Inferior parietal cortex (tissue), 1 donor: ENCODE data around the gene NAA80.
A peak's percentile ranks its signal among the peaks of the same experiment; 100 is the strongest.
"Not testable (repeated sequence)": the region's sequence is repeated elsewhere in the genome, so short reads cannot be mapped to it uniquely, and the experiment has no call there.

Experiments
- DNase-seq: peaks from one replicate; pipeline ENCODE4 v3.0.0-alpha.2; 2016; ENCODE audit errors: extremely low spot score

NAA80 gene

DNA sequence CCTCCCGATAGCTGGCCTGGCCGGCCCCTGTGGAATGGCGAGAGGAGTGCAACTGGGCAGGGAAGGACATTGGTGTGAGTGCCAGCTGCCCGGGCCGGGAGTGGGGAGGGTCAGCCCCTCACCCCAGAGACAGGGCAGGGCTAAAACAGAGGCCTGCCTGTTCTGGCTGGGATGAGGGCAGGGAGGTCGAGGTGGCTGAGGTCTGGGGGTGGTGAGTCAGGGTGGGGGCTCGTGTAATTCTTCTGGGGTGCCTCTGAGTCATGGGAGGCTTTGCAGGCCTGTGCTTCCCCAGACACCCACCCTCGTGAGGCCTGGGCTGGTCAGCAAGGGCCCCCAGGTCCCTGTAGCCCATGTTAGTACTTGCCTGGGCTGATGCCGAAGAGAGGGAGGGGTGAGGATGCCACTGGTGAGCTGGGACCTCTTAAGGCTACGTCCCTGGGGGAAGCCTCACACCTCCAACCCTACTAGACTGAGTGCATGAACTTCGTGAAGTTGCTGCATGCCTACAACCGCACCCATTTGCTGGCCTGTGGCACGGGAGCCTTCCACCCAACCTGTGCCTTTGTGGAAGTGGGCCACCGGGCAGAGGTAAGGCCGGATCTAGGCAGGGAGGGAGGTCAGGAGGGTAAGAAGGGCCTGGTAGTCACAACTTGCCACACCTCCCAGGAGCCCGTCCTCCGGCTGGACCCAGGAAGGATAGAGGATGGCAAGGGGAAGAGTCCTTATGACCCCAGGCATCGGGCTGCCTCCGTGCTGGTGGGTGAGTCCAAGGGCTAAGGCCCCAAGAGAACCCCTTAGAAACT, 28.6 kb downstream of the NAA80 start:
- DNase-seq: no peak

DNA sequence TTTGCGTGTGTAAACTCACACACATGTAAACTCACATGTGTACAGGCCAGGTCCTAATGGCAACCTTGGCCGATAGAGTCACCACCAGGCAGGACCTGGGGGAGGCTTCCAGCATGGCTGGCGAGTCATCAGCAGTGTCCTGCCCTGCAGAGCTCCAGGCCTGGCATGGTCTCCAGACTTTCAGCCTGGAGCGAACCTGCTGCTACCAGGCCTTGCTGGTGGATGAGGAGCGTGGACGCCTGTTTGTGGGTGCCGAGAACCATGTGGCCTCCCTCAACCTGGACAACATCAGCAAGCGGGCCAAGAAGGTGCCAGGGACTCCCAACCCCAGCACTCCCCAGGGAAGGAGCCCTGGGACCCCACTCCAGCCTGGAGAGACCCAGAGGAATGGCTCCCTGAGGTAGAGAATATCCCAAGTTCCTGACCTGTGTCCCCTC, 29.2 kb downstream of the NAA80 start:
- DNase-seq: no peak

DNA sequence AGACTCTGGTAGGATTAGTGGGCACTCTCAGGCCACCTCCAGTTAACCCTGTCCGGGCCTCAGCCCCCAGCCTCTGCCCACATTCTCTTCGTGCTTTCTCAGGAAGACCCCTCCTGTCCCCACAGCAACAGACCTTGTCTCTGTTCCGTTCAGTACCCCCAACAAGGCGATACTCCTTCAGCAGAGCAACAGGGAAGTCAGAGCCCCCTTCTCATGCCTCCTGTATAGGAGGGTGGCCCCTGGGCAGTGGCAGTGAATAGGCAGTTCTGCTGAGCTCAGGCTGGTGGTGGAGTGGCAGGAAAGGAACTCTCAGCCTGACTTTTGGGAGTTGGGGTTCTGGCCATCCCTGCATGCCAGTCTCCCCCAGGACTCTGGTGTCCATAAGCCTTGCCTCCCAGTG, 29.7 kb downstream of the NAA80 start:
- DNase-seq: no peak

DNA sequence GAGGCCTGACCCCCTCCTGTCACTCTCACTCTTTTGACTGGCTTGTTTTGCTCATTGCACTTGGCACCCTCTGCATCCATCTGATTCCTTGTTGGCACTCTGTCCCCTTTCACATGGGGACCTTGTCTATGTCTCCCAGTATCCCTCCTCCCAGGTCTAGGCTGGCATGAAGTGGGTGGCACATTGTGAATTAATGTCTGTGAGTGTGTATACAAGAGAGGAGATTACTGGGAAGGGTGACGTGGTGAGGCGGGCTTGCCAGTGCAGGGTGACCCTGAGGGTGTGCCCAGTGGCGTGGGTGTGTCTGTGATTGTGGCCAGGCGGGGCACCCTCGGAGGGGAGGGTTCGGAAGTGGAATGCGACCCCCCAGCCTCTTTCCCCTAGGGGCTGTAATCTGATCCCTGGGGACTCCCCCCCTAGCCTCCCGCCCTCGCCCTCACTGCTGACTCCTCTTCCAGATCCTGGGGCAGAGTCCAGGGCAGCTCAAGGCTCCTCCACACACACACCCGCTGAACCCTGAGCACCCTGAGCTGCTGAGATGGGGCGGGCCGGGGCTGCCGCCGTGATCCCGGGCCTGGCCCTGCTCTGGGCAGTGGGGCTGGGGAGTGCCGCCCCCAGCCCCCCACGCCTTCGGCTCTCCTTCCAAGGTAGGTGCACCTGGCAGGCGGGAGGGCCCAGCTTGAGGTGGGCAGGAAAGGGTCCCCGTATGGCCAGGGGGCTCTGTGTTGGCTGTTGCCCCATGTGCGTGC, 30.3 kb downstream of the NAA80 start, which contains the start of gene SEMA3B:
TSS of gene SEMA3B (plus strand) at position 445 of the 749 bp plus-strand sequence. CDS start at position 539, 94 bp downstream.
- DNase-seq: no peak

DNA sequence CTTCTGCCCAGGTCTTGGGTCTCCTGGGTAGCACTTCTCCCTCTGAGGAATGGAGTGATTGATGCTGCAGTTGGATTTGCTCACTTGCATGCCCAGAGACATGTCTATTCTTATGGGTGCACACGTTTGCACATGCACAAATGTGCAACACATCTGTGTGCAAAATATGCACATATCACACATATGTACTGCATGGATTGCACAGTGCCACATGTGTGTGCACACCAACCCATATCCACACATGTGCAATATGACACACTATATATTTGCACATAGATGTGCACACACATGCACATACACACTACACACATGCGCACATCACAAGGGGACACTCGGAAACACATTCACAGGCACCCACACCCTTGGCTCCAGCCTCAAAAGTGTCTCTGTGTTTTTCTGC, 30.9 kb downstream of the NAA80 start:
- no peak for DNase-seq

DNA sequence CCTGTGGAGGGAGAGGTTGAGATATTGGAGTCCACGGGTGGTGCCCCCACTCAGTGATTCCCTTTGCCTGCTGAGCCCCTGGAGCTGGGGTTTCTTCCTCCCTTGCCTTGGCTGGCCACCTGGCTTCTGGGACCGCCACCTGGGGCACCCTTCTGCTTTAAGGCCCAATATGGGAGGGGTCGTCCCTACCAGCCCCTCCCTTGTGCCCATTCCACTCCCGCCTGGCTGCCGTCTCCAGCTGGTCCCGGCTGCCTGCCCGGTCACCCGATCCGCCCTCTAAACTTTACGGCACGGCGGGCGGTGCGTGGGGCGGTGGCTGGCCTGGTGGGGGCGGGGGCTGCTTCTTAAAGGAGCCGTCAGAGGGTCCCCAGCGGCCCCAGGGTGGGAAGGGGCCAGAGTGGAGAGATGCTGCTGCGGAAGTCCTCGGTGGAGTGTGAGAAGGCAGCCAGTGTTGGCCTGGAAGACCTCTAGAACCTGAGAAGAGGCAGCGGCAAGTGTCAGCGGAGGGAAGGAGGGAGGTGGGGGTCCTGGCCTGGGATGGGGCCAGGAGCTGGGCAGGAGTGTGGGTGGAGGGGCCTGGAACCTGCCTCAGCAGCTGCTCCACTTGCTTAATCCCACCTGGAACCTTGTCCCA, 31.8 kb downstream of the NAA80 start:
- DNase-seq: no peak

DNA sequence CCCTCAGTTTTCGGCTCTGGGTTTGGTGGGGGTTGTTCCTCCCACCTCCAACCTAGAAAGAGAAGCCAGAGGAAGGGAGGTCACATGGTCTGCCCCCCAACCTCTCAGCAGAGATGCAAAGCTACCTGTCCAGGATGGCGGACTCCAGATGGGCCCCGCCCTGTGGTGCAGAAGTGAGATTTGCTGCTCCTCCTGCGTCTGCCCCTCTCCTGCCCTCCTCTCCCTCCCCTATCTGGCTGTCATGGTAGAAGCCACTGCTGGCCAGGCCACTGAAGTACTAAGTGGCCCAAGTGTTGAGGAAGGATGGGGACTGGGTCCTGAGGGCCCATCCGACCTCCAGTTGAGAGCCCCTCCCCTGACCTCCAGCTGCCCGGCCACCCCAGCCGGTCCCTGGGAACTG, 32.4 kb downstream of the NAA80 start:
- no peak for DNase-seq

DNA sequence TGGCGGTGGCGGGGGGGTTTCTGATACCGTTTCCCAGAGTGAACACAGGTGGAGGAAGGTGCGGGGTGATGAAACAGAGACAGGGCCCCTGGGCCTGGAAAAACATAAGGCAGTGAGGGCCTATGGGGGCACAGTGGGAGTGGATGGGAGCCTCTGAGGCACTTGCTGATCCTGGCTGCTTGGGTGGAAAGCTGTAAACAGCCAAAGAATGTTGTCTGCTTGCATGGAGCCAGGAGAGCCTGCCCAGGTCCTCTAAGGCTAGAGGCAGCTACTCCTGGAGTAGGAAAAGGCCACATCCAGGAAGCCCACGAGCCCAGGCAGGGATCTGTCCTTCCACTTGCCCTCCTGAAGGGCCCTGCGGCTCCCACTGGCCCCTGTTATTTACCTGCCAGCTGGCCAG, 33.2 kb downstream of the NAA80 start:
- DNase-seq: no peak

DNA sequence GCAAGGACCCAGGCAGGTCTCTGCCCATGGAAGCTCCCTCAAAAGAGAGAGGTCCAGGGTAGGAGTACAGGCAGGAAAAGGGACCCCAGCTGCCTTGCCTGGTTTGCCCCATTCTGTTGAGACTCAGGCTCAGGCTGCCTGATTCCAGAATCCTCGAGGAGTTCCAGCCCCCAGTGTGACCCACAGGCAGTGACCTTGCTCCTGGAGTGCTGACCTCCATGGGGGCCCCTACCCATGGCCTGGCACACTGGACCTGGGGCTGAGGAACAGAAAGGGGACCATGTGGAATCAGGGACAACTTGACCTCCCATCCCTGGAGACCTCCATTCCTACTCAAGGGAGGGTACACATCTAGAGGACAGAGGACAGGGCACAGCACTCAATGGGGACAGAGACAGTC, 33.6 kb downstream of the NAA80 start:
- no peak for DNase-seq

DNA sequence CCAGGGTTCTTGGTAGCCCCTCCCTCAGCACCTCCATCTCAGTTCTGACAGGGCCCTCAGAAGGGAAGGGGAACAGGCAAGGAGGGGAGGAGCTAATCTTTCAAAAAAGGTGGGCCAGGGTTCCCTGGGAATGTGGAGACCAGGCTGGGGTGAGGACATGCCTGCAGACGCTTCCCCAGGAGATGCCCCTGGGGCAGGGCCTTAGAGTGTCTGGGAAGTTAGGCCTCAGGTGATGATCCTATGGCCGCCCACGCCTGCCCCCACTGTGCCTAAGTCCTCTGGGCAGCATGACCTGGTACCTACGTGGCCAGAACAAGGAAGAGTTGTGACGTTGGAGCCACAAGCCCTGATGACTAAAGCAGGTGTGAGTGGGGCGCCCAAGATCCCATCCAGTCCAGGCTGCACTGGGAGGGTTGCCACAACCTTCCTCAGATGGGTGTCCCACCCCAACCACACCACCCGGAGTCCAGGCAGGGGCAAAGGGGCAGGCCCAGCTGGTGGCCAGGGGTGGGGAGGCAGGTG, 34.2 kb downstream of the NAA80 start:
- DNase-seq: no peak

DNA sequence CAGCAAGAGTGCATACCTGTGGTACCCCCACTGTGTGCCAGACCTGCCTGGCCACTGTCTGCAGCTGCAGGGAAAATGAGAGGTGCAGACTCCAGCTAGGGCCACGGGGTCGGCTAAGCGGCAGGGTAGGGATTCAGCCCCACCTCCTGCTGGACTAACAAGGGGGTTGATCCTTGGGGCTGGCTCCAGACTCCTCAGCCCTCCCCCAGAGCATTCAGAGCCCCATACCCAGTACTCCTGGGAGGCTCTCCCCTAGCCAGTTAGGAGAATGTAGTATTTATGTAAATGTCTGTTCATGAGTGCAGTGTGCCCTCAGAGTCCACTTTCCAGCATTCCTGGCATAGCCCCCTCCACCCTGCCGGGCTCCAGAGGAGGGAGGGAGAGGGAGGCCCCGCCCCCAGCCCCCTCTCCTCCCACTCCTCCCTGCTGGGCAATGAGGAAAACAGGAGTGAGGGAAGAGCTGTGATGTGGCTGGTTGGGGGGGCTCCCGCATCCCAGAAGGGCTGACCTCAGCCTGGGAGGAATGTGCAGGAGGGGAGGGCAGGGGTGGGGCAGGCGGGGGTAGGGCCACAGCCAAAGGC, 34.7 kb downstream of the NAA80 start:
- DNase-seq: peak; percentile 55

DNA sequence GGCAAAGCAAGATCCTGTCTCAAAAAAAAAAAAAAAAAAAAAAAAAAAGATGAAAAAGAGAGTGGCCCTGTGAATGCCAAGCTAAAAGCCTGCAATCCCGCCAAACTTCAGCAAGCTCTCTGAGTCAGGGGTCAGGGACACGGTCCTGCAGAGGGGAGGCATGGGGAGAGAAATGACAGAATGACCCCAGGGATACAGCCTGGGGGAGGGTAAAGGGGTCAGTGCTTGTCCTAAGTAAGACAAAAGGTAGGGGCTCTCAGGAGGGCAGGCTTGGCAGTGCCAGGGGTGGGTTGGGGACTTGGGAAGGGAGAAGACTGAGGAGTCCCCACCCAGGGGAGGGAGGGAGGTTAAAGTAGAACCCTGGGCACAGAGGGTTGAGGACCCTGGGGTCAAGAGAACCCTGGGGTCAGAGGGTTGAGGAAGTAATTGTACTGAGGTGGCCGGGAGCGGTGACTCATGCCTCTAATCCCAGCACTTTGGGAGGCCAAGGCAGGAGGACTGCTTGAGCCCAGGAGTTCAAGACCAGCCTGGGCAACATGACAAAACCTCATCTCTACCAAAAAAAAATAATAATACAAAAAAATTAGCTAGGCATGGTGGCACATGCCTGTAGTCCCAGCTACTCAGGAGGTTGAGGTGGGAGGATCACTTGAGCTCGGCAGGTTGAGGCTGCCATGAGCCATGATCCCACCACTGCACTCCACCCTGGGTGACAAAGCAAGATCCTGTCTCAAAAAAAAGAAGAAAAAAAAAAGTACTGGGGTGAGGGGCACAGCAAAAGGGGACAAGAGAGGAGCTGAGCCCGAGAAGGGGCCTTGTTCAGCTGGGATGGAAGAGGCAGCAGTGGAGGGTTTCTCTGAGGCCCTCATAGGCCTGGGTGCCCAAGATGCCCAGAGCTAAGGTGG, 35.5 kb downstream of the NAA80 start:
- DNase-seq: no peak

DNA sequence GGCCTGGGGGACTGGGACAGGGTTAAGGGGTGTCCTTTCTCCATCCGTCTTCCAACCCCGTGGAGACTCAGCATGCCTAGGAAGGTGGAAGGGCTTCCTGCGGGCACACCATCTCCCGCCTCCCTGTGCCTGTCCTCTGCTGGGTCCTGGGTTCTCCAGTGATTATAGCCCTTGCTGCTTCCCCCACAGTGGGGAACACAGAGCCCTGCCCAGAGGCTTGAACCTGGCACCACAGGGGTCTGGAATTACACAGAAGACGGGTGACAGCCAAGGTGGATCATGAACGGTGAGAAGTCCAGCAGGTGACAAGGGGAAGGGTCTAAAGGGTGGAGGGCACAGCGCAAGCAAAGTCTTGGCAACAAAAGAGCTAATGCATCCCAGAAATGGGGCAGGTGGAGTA, 36.4 kb downstream of the NAA80 start:
- no peak for DNase-seq

DNA sequence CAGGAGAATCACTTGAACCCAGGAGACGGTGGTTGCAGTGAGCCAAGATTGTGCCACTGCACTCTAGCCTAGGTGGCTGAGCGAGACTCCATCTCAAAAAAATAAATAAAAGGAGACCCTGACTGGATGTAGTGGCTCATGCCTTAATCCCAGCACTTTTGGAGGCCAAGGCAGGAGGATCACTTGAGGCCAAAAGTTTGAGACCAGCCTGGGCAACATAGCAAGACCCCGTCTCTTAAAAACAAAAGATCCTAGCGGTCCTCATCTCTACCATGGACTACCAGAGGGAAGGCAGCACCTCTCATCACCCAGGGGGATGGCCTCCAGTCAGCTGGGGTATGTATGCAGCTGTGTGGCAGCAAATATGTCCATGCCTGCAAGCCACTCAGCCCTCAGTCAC, 37.0 kb downstream of the NAA80 start:
- not testable (repeated sequence) for DNase-seq

DNA sequence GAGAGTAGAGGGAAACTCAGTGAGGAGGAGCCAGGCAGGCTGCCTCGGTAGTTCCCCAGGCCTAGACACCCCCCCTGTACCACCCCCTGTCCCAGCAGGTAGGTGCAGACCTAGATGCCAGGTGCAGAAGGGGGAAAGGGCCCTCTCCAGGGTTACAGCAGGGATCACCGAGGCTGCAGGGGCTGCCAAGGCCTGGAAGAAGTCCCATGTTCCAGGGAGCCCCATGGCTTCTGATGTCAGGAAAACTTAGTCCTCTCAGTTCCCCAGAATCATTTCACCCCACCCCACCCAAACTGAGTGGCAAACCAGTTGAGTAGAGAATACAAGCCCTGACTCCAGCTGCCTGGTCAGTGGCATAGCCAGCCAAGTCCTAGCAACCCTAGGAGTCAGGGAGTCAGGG, 37.7 kb downstream of the NAA80 start:
- DNase-seq: no peak

DNA sequence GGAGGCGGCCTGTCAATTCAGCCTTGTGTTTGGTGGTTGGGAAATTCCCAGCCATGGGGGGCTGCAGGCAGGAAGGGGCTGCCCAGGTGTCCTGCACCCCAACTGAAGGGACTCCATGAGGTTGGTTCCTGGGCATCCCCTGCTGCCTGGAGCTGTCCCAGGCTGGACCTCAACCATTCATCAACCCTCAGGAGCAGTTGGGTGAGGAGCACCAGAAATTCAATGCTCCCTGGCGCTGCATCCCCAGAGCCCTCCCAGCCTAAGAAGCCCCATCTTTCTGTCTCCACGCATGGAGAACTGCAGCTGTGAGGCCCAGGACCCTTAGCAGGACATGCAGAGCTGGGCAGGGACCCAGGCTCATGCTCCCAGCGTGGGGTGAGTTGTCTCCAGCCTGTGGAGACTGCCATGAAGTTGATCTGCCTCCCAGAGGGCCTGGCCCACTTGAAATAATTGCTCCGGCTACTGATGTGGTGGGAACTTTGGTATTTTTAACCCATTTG, 38.2 kb downstream of the NAA80 start:
- no peak for DNase-seq

DNA sequence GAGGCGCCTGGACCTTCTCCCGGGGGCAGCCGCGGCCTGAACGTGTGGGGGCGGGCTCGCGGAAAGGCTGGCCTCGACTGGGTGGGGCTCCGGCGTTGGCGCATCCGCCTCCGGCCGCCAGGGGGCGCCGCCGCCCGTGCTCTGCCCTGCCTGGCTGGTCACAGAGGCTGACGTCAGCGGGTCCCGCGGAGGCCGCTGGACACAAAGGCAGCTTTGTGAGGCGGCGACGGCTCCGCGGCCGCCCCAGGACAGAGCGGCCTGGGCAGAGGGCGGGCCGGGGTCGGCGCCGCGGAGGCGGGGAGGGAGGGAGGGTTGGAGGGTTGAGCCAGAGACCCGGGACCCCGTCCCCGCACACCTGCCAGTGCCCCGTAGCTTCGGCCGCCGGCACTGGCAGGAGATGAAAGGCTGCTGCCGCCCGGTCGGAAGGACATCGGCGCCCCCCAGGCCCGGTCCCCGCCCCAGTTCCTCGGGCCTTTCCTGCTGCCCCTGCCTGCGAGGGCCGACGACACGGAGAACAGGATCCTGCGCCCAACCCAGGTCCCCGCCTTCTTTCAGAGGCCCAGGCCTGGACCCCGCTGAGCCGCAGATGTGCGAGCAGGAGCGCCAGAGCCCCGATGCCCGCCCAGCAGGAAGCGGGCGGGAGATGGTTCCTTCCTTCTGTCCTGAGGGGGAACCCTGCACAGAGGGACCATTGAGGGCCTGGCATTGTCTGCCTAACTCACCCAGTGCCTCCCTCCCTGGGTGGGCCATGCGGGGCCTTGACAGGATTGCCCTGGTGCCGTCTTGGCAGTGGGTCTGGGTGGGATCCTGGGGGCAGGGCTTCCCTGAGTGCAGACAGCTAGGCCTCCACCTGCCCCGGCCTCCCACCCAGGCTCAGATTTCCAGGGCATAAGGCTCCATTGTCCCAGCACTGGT, 38.9 kb downstream of the NAA80 start:
- DNase-seq: peak; percentile 90

DNA sequence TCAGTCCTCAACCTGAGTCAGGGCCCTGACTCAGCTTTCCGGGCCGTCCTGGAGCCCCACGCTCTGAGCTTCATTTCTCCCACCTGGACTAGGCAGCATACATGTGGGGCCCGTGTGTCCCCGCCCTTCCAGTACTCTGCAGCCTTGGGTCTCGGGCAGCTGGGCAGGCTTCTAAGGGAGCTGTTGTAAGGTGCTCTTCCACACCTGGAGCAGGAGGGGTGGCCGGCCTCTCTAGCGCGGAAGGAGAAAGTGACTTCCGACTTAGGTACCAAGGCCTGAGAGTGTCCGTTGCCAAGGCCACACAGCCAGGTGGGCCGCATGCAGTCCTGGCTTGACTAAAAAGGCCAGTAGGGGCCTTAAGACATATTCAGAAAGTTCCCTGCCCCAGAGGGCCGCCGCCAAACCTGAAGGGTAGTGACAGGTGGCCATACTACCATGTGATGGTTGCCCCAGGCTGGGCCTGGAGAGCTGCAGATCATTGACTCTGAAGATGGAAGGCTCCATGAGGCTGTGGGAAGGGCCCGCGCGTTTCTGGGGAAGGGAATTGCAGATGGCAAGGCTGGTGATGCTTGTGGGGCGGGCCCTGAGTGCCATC, 39.7 kb downstream of the NAA80 start:
- DNase-seq: no peak

DNA sequence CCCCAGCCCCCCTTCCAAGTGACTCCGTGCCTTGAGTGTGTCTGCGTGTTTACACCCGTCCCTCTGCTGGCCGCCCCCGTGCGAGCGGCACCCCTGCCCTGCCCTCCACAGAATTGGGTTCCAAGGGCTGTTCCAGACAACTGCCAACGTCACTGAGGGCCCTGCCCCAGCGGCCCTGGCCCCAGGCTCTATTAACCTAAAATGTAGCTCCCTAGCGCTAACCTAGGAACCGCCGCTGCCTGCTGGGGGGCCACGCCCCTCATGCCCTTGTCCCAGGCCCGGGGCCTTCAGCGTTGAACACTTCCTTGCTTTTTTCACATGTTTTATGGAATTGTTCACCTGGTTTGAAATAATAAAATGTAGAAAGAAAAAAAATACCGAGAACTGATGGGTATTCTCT, 40.2 kb downstream of the NAA80 start:
- no peak for DNase-seq
